ENCODE measurements around the gene ST6GALNAC1. TPM values are rescaled to one million over a fixed set of nuclear protein-coding genes. Genes with fewer than 3 reads are reported as not detected.

ST6GALNAC1 gene
- total and polyA plus RNA-seq, 8 donors: 0.34 to 4.9 (median 1.2) TPM

GRCh38 chr17:76575570-76575969 lies 68.0 kb downstream of the ST6GALNAC1 start:
- Histone ChIP-seq H3K4me1 (no peaks in the 10 kb centered on the region), H3K27me3 (no peaks in the 10 kb centered on the region), H3K27ac (no peak overlapping the region), H3K9me3 (no peaks in the 10 kb centered on the region), H3K36me3 (no peaks in the 10 kb centered on the region), H3K4me3 (no peak overlapping the region)
- intact Hi-C loops (cut with DNase I): no loop called here
- WGBS, 2 donors: 68 to 76% methylated on average over 5 of the region's 5 CpGs
- FAIRE-seq (no peak), ATAC-seq (no peak), DNase-seq (no peak)
- no peak for TF ChIP-seq CTCF (IDR thresholded peaks at IDR 0.05)

Other genes with a start within 250 kb of the ST6GALNAC1 start
- gene UBE2O, start 190.6 kb downstream of the ST6GALNAC1 start, total RNA-seq: 10 to 100 TPM; 10.4 to 19.8 (median 14.3) TPM
- 10 to 100 TPM; 16.3 to 17.3 TPM for gene UBE2O, start 190.6 kb downstream of the ST6GALNAC1 start, polyA plus RNA-seq
- under 1 TPM in 1 of 6 donors, not detected in 5; 0.16 TPM for gene AANAT, start 176.2 kb downstream of the ST6GALNAC1 start, total RNA-seq
- under 1 TPM in 1 of 2 donors, not detected in 1; 0.23 TPM for gene AANAT, start 176.2 kb downstream of the ST6GALNAC1 start, polyA plus RNA-seq
- 10 to 100 TPM; 19.0 to 50.1 (median 22.4) TPM for gene RHBDF2, start 142.3 kb downstream of the ST6GALNAC1 start, total RNA-seq
- 10 to 100 TPM; 18.0 to 41.8 TPM for gene RHBDF2, start 142.3 kb downstream of the ST6GALNAC1 start, polyA plus RNA-seq
- 10 to 100 TPM in 1 of 6 donors, 1 to 10 TPM in 5; 2.6 to 15.7 (median 6.5) TPM for gene CYGB, start 106.0 kb downstream of the ST6GALNAC1 start, total RNA-seq
- 10 to 100 TPM in 1 of 2 donors, 1 to 10 TPM in 1; 9.8 to 10.3 TPM for gene CYGB, start 106.0 kb downstream of the ST6GALNAC1 start, polyA plus RNA-seq
- 1 to 10 TPM in 2 of 6 donors, under 1 TPM in 4; 0.55 to 3.0 (median 0.84) TPM for gene PRCD, start 103.7 kb downstream of the ST6GALNAC1 start, total RNA-seq
- gene PRCD, start 103.7 kb downstream of the ST6GALNAC1 start, polyA plus RNA-seq: 1 to 10 TPM; 5.2 to 7.3 TPM
- 10 to 100 TPM in 1 of 6 donors, 1 to 10 TPM in 5; 5.0 to 11.4 (median 5.9) TPM for gene ST6GALNAC2, start 57.9 kb downstream of the ST6GALNAC1 start, total RNA-seq
- gene ST6GALNAC2, start 57.9 kb downstream of the ST6GALNAC1 start, polyA plus RNA-seq: 10 to 100 TPM in 1 of 2 donors, 1 to 10 TPM in 1; 8.1 to 15.0 TPM
- gene MXRA7, start 67.2 kb upstream of the ST6GALNAC1 start, total RNA-seq: 100 to 1,000 TPM in 1 of 6 donors, 10 to 100 TPM in 5; 32.0 to 102 (median 43.7) TPM
- 100 to 1,000 TPM in 1 of 2 donors, 10 to 100 TPM in 1; 38.9 to 137 TPM for gene MXRA7, start 67.2 kb upstream of the ST6GALNAC1 start, polyA plus RNA-seq
- gene JMJD6, start 82.8 kb upstream of the ST6GALNAC1 start, total RNA-seq: 10 to 100 TPM; 12.4 to 18.2 (median 15.1) TPM
- 10 to 100 TPM; 30.3 to 54.0 TPM for gene JMJD6, start 82.8 kb upstream of the ST6GALNAC1 start, polyA plus RNA-seq
- gene METTL23, start 83.1 kb upstream of the ST6GALNAC1 start, total RNA-seq: 10 to 100 TPM; 14.4 to 23.4 (median 19.9) TPM
- gene METTL23, start 83.1 kb upstream of the ST6GALNAC1 start, polyA plus RNA-seq: 10 to 100 TPM; 23.2 to 34.1 TPM
- gene SRSF2, start 93.6 kb upstream of the ST6GALNAC1 start, total RNA-seq: 10 to 100 TPM; 41.6 to 87.0 (median 62.1) TPM
- gene SRSF2, start 93.6 kb upstream of the ST6GALNAC1 start, polyA plus RNA-seq: 100 to 1,000 TPM in 1 of 2 donors, 10 to 100 TPM in 1; 74.5 to 144 TPM
- gene MFSD11, start 94.4 kb upstream of the ST6GALNAC1 start, total RNA-seq: 10 to 100 TPM in 3 of 6 donors, 1 to 10 TPM in 3; 8.3 to 14.6 (median 10.1) TPM
- gene MFSD11, start 94.4 kb upstream of the ST6GALNAC1 start, polyA plus RNA-seq: 10 to 100 TPM in 1 of 2 donors, 1 to 10 TPM in 1; 5.9 to 13.4 TPM
- under 1 TPM in 5 of 6 donors, not detected in 1; 0.21 to 0.38 (median 0.25) TPM for gene MGAT5B, start 224.6 kb upstream of the ST6GALNAC1 start, total RNA-seq
- 1 to 10 TPM in 1 of 2 donors, under 1 TPM in 1; 0.23 to 1.2 TPM for gene MGAT5B, start 224.6 kb upstream of the ST6GALNAC1 start, polyA plus RNA-seq

All from pancreas (tissue), 10 donors.